HG02970 (cell line): ENCODE measurements around the gene PKP2.

Experiments used
- ATAC-seq: cut with Tn5 transposase; IDR thresholded peaks from one replicate; pipeline ENCODE4 v1.9.1; 2021; ENCODE audit warnings: mild to moderate bottlenecking, moderate library complexity, moderate number of reproducible peaks; ENCODE audit not compliant: unreplicated experiment, low FRiP score

PKP2 gene

DNA sequence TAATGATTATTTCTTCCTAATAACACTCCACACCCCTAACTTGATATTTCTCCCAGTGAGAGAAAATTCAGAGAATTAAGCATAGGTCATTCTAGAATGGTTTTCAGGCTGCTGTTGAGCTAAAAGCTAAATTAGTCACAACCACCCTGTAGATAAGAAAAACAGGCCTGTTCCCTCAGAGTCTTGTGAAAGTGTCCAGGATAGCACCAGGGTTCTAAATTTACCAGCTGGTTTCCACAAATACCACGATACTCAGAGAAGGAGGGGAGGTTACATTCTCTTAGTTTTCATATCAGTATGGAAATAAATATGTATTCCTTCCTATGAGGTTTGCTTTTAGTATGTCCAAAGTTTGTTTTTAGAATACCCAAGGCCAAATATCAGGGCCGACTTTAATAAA, 74.9 kb downstream of the PKP2 start:
- no peak for ATAC-seq

DNA sequence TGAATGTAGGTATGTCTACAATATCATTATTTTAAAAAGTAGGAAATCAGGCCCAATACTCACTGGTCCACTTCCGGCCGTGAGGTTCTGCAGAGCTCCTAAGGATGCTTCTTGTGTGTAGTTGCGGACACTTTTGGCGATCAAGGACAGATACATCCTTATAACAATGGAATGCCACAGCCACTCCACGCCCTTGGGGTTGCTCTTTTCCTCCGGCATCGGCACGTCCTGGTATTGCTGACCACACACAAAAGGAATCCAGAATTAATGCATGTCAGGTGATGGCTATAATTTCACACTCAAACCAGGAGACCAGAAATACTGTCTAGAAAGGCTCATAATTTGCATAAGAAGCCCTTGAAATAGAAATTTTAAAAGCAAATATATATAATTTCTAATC, 75.3 kb downstream of the PKP2 start:
- ATAC-seq = no peak

DNA sequence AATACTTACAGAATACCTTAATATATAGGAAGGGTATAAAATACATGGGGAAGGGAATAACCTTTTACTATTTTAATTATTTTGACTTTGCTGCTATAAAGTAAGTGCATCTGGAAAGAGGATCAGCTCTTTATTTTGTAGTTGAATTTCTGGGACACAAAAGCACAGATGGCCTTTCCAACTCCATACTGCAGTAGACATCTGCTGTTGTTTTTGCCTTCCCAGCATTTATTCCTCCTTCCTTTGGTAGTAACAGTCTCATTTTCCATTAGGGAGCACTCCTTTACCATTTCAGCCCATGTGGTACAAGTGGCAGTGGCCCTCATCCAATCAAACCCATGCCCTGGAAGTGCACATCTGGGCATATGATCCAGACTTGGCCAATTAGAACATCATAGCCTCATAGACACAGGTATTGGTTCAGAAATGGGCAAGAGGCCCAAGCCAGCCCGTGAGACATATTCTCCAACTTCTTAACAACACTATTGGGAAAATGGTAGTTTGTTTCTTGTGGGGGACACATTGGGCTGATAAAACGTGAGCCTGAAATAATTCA, 76.1 kb downstream of the PKP2 start:
- ATAC-seq = no peak

DNA sequence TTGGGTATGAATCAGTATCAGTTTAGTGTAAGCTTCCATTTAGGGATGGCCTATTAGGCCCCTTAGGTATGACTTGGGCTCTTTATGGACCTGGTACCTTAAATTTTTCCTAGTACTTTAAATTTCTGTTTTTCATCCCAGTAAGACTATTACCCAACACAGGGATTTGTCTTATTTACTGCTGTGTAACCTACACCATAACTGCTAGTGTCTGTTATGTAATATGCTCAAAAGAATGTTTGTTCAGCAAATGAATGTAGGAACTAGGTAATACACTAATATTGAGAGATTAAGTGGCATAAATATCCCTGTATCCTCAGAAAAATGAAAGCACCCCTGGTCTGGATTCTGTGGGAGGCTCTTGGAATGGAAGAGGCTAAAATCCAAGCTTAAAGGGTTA, 77.2 kb downstream of the PKP2 start:
- no peak for ATAC-seq

DNA sequence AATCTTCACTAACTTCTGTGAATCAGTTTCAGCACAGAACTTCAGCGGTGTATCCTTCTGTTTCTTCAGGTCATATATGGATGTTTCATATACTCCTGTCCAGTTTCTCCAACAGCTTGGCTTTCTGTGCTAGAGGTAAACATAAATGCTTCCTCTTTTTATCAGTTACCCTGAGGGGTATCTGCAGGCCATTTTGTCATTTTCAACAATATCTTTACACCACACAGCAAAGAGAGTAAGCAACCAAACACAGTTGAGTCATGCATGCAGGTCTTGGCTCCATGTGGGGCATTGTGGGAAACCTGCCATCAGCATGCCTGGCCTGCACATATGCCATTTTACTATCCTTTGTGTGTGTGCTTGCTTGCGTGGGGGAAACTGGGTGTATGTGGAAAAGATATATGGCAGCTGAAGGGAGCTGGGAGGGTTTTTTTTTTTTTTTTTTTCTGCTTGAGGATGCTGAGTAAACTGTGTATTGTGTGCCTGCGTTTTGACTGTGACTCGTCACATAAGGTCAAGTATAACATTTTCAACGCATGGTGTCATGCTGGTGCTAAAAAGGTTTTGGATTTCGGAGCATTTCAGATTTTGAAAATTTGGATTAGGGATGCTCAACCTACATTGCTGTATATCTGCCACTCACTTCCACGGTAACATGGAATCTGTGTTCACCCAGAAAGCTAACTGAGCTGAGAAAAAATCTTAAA, 84.7 kb downstream of the PKP2 start:
- no peak for ATAC-seq

DNA sequence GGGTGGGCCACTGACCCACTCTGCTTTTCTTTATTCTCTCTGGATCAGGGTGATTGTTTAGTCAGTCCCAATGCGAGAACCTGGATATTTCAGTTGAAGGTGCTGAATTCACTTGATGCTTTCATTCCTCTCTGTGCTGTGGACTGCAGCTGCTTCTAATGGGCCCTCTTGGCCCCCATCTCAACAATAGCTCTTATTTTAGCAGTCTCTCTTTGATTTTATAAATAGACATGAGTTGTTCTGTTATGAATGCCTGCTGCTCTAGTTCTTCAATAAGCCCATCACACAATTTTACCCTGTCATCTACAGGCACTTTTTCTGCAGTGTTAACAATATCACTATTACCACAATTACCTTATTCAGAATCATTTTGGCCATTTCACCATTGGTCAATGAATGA, 86.7 kb downstream of the PKP2 start:
- no peak for ATAC-seq

DNA sequence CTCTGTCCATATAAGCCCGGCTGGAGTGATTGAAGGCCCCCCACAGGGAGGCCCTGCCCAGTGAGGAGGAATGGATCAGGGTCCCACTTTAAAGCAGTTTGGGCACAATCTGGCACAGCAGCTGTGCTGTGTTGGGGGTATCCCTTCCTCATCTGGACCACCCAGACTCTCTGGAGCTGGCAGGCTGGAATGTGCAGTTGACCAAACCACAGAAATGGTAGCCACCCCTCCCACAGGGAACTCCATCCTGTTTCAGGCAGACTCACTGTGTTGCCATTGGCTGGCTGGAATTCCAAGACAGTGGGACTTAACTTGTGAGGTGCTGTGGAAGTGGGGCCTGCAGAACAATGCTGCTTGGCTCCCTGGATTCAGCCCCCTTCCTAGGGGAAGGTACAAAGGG, 87.4 kb downstream of the PKP2 start:
- ATAC-seq = no peak

DNA sequence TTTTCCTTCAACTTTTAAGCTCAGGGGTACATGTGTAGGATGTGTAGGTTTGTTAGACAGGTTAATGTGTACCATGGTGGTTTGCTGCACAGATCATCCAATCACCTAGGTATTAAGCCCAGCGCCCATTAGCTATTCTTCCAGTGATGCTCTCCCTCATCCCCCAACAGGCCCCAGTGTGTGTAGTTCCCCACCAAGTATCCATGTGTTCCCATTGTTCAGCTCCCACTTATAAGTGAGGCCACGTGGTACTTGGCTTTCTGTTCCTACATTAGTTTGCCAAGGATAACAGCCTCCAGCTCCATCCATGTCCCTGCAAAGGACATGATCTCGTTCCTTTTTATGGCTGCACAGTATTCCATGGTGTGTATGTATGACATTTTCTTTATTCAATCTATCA, 92.3 kb downstream of the PKP2 start:
- no peak for ATAC-seq

DNA sequence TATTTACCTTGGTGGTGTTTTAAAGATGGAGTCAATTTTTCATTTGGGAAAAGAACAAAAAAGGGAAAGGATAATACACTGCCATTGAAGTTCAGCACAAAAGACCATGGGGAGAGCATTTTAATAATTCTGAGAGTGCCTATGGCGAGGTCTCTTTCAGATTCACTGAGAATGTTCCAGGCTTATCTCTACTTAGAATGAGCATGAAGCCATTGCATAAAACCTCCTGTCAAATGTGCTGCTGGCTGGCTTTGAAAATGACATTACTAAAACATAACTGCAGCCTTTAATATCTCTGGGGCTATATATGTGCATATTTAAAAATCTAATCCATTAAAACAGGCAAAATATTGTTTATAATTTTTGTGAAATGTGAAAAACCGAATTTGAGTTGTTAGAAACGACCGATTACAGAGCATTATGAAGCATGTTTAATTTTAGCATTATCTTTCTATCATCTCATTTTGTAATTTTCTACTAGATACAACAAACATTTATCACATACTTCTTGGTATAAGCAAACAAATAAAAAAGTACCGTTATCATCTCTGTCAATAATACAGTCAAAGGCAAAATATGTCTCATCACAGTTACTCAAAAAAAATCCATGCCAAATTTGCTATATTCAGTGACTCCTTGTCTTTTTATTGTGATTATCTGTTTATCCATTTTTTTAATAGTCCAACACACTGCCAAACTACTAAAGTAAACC, 95.2 kb downstream of the PKP2 start:
- no peak for ATAC-seq

DNA sequence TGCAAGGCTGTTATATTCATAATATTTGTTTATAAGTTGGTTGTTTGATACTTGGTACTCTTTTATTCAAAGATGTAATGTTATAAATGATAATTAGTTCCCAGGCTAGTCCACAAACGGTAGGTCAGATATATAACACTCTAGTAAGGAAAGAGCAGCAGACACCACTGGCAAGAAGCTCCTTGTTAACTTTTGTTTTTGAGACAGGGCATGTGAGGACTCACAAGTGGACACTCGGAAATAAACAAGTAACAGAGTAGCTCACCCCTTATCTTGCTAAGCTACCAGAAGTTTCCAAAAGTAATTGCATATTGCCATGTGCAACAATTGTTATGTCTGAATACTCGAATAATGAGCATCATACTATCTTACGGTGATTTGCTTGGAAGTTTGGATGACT, 102.3 kb downstream of the PKP2 start:
- ATAC-seq = no peak

DNA sequence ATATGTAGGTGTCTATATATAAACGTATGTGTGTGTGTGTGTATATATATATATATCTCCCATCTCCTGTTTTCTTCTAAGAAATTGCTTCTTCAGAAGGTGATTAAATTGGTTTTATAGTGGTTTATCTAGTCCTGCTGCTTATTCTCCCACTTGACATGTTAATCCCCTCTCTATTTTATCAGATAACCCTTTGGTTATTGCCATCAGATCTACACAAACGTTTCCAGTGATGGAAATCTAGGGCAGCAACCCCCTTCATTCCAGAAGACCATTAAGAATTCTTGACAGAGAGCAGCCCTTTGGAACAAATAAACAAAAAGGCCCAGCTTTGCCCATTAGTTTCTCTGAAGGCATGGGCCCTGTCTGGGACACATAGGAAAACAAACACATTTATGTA, 106.7 kb downstream of the PKP2 start:
- ATAC-seq = no peak

DNA sequence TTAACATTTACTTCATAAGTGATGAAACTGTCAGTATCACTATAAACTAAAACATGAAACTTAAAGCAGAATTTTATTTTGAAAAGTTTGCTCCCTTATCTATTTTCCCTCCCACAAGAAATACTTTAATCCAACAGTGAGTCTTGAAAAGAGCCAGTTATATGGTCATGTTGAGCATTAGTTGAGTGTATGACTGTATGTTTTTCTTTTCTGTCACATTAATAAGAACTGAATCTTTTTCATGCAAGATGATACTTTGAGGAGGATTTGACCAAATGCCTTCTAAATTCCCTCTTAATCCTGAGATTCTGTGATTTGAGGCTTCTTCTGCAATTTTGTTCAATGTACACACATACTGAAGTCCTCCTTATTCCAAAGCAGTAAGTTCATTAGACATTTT, 107.1 kb downstream of the PKP2 start:
- ATAC-seq = no peak

DNA sequence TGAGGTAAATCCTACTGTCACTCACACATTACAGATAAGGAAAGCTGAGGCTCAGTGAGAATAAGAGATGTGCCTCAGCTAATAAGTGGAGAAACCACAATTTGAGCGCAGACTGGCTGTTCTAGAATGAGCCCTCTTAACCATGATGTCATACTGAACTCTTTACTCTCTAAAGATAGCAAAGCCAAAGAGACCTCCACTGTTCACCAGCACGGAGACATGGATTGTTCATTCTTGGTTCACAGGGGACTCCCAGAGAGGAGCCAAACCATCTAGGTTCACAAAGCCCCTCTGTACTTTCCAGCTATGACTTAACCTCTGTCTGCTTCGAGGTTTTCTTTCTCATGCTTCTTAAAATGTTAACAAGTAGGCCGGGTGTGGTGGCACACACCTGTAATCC, 108.2 kb downstream of the PKP2 start:
- ATAC-seq = no peak

DNA sequence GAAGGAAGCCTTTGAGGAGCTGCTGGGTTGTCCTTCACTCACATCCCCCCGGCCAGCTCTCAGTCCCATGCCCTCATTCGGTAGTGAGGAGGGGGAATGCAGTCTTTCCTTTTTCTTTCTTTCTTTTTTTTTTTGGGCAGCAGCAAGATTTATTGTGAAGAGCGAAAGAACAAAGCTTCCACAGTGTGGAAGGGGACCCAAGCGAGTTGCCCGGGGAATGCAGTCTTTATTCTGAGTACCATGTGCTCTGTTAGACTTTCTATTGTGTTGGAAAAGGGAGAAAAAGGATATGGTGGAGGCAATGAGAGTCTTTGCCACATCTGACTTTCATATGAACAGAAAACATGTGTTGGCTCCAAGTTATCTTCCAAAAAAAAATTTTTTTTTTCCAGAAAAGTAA, 111.0 kb downstream of the PKP2 start:
- no peak for ATAC-seq

DNA sequence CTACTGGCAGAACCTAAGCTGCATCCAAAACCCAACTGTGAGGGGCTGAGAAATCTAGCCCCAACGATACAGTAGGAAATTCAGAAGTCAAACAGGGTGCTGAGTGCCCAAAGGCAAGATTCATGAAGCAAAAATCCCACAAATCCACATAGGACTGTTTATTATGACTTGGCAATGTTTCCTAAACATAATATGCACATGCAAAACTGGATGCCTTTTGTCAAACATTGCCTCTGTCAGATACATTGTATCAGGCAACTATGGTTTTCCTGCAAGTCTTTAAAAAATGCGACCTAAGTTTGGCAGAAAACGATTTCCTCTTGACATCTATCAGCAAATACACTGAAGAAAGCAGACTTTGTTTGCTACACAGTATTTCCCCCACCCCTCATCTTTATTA, 113.5 kb downstream of the PKP2 start:
- ATAC-seq = no peak

DNA sequence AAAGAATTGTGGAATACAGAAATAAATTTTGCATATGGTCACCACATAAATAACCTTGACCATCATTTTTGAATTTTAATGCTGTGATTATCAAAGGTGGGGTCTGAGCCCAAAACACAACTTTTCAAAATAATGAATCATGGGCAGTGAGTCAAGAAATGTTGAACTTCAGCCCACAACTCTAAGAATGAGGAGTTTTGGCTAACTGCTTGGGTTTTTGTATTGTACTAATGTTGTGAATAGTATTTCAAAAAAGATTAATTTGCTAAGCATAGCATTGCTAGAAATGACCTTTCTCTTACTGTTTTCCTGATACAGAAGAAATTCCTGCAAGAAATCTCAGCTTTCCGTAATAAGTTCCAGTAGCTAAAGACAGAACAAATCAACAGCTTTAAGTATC, 116.5 kb downstream of the PKP2 start:
- ATAC-seq = no peak

DNA sequence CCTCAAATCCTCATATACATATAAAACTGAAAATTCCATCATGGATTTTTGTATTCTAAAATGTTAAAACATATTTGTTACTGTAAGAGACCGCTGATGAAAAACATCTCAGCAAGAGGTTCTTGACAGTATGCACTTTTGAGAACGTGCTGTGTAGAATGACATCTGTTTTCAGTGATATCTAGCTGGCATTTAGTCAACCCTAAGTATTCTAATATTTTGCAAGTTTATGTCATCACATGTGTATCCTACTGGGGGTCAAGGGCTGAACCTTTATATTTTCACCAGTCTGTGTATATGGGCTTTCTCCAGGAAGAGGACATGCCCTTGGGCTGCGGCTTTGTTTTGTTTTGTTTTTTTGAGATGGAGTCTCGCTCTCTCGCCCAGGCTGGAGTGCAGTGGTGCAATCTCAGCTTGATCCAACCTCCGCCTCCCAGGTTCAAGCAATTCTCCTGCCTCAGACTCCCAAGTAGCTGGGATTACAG, 118.8 kb downstream of the PKP2 start:
- ATAC-seq = no peak

DNA sequence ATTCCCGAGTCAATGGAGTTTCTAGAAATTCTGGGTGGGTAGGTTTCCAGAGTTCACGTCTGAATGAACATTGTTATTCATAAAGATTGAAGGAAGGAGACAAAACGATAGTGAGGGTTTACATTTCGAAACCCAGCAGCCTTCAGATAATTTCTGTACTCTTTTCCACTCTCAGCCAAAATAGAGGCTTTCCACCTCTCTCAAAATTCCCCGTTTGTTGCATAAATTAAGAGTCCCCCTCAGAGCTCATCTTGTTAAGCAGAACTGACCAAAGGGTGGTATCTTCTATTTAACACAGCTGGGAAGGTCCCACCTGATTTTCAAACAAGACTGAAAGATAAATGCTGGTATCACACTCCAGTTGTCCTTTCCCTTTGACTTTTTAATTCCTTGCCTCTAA, 119.4 kb downstream of the PKP2 start:
- ATAC-seq = no peak

DNA sequence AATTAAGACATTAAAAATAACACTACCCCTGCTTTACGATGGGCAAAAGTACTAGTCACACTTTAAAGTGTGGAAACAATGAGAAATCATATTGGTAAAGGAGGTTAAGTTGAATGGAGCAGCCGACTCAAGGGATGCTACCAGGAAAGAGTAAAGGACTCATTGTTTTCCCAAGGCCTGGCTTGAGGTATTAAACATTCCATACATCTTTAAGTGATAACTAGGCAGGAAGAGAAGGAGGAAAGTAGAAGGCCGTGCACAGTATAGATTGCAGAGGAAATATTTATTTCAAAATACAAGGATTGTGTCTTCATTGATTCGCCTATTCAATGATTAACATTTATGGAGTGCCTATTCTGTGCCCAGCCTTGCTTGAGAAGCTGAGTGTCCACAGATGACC, 120.3 kb downstream of the PKP2 start:
- ATAC-seq = no peak

DNA sequence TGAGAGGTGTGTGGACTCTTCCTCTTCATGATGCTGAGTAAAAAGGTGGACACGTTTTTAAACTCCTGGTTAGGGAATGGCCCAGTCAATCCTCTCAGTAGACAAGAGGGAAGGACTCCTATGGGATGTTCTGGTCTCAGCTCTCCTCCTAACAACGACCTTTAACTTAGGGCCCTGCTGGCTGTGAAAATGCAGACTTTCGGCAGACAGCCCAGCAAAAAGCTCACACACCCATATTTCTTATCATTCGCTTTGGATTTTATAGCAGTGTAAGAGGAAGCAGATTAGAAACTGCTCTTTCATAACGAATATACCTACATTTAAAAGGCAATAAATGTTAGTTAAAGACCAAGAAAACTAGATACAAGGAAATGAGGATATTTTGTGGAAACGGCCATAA, 122.9 kb downstream of the PKP2 start:
- no peak for ATAC-seq

DNA sequence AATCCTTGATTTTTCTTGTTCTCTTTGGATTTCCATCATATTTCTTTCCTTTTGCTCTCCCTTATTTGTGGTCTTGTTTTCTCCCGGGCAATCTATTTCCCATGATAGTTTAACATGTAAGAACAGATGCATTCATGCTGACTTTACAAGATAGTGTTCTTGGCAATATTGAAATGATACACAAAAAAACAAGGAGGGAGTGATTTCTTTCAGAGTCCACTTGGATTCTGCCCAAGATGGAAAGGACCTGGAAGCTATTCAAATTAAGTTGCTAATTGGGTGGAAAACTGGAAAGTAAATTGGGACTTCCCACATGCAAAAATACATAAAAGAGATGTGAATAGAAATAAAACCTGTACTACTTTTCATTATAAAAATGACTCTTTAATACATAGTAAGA, 126.4 kb downstream of the PKP2 start:
- ATAC-seq = no peak

DNA sequence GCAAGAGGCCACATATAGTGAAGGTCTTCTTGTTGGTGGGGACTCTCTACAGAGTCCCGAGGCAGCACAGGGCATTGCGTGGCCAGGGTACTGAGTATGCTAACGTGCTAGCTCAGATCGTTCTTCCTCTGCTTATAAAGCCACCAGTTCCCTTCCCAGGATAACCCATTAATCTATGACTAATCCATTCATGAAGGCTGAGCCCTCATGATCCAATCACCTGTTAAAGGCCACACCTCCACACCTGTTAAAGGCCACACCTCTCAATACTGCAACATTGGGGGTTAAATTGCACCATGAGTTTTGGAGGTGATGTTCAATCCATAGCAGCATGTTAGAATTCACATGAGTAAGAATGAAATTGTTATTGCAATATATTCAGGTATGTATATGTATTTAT, 128.1 kb downstream of the PKP2 start:
- ATAC-seq = no peak
